Glomerular endothelial cell (primary cell): ENCODE data around the gene PPP1R9B. TPM values are rescaled to one million over a fixed set of nuclear protein-coding genes. Genes with fewer than 3 reads are reported as not detected.

ENCODE experiments used
- DNase-seq: peaks from one replicate; pipeline ENCODE4 v3.0.0-alpha.2; 2011; ENCODE audit warnings: low read depth, low spot score; ENCODE audit errors: extremely low read depth
- total RNA-seq: library from RNA; depleted of rRNA; stranded (reverse); fragments of >200 nt; gene quantifications from 2 replicates; pipeline ENCODE4 v1.2.3, GENCODE V29; 2015

The PPP1R9B gene
- total RNA-seq, 1 donor from 2014 or later = 56.6 TPM

DNA sequence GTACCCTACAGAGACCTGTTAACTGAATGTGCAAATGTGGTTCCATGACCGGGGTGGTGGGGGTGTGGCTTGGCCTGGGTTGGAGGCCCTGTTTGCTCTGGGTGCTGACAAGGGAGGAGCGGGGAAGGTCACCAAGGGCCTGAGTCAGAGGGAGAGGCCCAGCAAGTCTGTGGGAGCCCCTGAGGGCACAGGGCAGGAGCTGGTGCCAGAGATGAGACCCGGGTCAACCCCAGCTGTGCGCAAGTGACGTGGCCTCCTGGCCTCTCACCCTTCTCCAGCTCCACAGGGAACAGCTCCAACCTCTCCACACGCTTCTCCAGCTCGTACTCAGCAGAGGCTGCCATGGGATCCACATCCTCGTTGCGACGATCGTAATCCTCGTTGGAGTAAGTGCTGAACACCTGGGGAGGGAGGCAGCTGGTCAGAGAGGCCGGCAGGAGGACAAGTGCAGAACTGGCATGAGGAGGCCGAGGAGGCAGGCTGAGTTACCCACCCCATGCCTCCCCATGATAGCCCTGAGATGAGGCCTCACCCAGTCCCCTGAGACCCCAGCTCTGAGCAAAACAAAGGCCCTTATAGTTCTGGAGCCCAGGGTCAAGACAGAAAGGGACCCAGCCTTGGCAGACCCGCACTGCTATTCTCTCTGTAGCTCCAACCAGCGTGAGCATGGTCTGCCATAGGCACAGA, 5.5 kb downstream of the PPP1R9B start:
- no peak for DNase-seq

DNA sequence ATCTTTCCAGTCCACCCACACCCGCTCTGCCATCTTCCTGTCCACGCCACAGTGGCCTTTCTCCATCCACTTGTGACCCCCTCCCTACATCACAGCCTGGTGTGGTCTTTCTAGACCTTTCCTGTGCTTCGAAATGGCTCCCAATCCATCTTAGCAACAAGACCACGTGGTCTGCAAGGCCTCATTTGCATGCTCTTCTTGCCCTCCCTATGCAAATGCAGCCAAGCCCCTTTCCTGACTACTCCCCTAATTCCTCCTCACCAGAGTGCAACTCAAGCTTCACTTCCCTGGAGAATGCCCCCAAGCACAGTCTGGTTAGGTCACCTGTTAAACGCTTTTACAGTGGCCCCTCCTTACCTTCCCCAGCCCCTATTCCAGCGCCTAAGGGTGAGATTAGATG, 6.1 kb downstream of the PPP1R9B start:
- DNase-seq = no peak

DNA sequence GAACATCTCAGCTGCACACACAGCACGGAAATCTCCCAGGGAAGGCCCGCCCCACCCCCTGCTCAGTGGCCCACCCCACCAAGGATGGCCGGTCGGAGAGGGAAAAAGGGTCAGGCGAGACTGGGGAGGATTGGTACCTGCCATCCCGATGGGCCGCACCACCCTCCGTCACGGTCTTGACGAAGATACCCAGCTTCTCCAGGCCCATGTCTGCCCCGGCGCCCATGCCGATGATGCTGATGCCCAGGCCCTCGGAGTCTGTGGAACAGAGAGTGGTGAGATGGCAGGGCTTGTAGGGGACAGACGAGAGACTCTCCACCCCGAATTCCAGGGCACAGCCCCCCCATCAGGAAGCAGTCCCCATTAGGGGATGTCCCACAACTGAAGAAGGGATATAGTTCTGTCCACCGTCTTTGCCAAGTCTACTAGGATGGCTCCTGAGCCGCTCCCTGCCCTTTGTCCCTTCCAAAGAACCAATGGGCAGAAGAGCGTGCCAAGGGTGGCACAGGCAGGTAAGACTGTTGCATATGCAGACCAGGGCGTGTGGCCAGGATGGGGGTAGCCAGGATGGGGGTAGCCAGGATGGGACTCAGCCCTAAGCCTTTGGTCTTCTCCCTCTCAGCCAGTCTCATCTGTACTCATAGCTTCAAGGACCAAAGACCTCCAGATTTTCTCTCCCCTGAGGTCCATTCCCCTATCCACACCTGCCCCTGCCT, 6.9 kb downstream of the PPP1R9B start:
- no peak for DNase-seq

DNA sequence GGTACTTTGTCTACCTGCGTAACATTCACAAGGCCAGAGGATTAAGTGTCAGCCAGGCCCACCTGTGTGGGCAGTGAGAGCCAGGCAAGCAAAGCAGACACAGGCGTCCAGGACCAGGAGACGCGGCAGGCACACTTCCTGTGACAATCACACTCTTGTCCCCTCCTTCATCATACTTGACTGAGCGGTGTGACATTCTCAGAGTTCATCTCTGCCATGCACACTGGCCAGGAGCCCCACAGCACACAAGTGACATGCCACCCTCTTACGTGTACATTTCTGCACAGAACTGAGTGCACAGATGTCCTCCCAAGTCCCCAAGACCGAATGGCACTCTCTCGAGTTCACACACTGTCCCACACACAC, 8.7 kb downstream of the PPP1R9B start:
- no peak for DNase-seq

DNA sequence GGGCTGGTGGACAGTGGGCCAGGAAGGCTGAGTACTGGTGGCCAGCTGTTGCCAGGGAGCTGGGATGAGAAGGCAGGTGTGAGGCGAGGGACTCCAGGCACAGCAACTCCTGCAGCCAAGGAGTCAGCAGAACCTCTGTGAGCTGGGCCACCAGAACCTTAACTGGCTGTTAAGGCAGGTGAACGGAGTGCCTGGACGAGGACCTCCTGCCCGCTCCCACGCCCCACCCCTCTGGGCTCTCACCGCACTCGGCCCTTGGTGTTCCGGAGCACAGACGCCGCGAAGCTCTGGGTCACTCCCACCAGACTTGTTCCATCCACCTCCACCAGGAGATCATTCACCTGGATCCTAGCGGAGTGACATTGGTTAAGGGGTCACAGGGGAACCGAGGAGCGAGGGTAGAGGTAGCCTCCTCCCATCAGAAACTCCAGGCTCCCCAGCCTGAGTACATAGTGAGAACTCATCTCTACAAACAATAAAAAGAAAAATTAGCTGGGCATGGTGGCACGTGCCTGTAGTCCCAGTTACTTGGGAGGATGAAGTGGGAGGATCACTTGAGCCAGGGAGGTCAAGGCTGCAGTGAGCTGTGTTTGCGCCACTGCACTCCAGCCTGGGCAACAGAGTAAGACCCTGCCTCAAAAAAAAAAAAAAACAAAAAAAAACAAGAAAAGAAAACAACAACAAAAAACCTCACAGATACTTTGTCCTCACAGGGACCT, 9.3 kb downstream of the PPP1R9B start:
- no peak for DNase-seq

DNA sequence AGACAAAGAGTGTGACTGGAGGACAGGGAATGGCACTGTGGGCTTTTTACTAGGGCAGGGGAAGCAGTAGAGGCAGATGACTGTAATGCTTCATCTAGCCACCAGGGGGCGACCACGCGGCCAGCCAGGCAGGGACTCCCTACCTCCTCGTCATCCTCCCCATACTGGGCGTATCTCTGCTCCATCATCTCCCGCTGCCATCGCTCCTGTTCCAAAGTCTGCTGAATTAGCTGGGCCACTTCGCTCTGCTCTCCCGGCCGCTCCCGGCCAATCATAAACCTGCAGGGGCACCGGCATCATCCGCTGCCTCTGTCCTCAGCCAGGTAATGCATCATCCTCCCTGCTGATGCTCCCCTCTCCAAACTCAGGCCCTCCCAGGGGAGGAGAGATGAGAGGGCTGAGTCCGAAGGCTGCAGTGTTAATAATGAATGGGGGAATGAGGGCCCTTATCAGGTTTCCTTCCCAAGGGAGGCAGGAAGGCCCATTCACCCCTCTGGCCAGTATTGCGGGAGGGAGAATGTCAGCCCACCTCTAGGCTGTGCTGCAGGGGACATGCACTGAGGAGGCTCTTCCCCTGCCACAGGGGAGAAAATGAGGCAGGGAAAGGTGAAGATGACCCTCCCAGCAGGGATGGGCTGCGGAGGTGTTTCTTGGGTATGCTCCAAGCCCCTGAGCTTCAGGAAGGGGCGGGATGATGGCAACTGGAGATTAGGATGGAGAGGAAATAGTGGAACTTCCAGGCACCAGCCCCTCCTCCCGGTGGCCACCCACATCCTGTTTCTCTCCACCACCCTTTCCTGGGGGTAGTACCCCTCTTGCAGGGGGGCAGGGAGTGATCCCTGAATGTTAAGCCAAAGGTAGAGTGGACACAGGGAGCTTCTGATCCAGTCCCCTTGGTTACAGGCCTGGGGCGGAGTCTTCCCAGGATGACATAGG, 10.3 kb downstream of the PPP1R9B start:
- DNase-seq = no peak

DNA sequence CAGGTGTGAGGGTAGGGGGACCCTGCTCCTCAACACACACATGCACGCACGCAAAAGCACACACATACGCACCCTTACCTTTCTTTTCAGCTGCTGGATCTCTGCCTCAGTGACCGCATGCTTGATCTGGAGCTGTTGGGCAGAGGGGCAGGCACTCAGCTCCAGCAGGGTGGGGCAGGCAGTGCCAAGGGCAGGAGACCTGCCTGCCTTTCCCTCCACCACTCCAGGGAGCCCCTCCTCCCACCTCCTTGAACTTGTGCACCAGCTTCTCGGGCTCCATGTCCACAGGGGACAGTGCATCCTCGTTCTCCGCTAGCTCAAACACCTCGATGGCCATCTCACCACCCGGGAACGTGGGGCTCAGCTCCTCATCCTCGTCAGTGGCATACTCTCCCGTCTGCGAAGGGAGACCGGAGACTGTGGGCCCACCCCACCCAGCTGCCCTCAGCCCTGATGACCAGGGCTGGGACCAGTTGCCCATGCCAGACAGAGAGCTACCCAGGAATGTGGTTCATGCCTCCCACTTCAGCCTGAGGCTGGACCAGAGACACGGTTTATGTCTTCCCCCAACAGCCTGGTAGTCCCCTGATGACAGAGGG, 11.2 kb downstream of the PPP1R9B start:
- no peak for DNase-seq

DNA sequence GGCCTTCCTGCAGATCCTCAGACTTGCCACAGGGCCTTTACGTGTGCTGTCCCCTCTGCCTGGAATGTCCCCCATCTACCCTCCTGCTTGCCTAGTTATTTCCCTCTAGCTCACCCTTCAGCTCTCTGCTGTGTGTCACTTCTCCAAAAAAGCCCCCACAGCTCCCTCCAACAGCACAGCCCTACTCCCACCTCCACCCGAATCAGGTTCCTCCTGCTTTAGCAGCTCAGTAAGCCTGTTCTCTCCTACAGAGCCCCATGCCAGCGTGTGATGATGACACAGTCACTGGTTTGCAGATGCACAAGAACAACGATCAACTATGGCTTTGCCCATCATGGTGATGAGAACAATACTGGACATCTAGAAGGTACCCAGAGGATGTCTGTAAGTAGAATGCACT, 13.4 kb downstream of the PPP1R9B start:
- no peak for DNase-seq

DNA sequence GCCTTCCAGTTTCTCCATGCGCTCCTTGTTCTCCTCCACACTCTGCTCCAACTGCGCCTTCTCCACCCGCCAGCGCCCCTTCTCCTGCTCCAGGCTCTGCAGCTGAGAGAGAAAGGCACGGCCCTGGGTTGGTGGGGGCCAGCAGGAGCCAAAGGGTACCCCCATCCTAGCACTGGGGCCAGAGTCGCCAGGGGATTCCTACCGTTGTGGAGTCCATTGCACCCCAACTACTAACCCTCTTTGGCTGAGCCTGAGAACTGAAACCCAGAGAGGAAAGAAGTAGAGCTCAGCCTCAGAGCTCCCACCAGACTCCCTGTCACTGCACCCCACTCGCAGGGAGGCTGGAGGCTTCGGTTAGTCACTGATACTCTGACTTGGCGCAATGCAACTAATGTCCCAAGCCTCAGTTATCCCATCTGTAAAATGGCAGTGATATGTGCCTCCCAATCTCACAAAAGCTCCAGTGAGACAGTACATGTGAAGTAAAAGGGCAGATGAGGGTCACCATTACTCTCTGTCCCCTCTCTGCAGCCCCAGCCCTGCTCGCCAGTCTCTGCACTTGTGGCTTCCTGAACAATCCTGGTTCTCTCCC, 14.3 kb downstream of the PPP1R9B start:
- no peak for DNase-seq

DNA sequence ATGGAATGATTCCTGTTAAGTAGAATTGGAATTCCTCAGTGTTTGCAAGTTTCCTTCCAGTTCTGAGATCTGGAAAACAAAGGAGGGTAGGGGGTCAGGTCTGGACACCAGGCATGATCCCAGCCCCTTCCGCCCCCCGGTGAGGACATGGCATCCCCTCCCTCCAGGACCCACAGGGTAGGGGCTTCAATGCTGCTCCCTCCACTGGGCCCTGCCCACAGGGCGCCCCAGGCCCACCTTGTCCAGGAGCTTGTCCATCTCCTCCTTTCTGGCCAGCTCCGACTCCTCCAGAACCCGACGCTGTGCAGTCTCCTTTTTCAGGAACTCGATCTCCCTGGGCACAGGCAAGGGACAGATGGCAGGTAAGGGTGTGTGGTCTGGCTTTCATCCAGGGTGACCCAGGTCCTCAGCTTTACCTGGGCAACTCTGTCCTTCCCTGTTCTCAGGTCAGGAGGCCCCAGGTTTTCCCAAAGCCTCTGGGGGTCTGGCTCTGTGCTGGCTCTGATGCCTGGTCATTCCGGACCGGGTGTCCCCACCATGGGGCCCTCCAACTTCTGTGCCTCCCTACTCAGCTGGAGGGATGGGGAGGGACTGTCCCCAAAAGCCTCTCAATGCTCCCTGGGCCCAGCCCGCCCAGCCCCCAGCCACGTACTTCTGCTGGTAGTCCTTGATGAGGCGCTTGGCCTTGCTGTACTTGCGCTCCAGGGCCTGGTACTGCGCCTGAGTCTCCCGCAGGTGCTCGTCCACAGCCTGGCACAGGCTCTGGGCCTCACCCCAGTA, 15.0 kb downstream of the PPP1R9B start:
- DNase-seq = no peak

DNA sequence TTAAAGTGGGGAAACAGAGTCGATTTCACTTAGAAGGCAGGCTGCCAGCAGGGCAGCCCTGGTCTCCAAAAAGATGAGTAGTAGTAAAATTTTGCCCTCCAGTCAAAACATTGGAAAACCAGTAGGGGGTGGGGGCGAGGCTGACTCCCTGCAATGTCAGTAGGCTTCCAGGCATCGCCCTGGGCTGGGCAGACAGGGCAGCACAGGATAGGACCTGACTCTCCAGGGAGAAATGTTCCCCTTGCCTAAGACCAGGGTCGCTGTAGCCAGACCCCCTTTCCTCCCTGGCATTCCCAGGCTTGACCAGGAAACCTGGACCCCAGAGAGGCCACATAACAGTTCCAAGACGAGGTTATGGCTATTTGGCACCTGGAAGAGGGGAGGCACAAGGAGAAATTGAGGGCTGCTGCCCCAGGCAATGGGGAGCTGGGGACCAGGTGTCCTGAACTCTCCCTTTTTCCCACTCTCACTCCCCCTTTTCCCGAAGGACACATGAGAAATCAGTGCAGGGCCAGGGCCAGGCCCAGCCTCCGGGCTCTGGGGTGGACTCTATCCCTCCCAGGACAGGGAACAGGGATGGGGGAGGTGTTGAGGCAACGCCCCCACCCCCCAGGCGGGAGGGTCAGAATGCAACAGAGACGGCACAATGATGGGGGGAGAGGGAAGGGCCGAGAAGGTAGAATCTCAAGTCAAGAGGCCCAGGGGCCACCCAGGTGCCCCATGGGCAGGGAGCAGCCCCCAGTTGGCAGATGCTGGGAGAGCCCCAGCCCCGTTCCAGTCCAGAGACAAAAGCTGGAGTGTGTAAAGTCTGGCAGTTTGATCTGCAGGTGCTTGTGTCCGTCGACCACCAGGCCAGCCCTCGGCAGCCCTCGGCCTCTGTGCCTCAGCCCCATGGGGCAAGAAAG, 16.0 kb downstream of the PPP1R9B start:
- DNase-seq = no peak

DNA sequence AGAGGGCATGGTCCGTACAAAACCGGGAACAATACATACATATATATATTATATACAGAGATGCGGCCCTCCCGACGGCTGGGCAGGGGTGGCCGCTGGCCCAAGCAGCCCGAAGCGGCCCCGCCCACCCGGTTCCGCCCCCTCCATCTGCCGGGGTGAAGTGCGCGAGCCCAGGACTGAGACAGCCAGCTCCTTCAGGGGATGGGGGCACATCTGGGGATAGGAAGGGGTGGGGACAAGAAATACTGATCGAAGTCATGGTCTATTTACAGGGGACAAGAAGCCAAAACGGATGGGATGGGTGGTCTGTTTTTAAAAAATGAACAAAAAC, 16.7 kb downstream of the PPP1R9B start:
- no peak for DNase-seq

DNA sequence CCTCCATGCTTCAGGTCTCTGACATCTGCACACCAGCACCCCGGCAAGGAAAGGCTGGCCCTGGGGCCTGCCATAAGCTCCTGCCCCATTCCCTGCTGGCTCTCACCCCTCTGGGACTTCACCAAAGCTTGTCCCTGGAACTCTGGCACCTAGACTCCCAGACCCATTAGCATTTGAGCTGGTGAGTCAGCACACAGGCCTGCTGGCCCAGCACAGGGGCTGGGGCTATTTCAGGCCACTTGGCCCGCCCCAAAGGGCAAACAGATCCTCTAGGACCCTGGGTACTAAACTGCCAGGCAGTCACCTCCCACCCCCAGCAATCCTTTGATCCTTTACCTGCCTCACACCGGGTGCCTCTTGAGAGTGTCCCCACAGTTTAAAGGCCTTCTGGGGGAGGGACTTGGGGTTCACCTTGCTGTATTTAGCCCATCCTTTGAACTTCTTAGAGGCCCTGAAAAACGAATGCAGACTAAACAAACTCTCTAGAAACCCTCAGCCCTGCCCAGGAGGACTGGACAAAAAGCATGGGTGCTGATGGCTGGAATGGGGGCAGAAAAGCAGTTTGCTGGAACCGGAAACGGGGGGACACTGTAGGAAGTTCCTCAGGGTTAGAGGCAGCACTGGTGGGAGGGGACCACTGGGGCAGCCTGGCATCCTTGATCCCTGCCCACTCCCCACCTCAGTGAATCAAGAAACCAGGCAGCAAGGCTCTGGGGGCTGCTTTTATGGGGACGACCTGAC, 17.3 kb downstream of the PPP1R9B start:
- DNase-seq = no peak

DNA sequence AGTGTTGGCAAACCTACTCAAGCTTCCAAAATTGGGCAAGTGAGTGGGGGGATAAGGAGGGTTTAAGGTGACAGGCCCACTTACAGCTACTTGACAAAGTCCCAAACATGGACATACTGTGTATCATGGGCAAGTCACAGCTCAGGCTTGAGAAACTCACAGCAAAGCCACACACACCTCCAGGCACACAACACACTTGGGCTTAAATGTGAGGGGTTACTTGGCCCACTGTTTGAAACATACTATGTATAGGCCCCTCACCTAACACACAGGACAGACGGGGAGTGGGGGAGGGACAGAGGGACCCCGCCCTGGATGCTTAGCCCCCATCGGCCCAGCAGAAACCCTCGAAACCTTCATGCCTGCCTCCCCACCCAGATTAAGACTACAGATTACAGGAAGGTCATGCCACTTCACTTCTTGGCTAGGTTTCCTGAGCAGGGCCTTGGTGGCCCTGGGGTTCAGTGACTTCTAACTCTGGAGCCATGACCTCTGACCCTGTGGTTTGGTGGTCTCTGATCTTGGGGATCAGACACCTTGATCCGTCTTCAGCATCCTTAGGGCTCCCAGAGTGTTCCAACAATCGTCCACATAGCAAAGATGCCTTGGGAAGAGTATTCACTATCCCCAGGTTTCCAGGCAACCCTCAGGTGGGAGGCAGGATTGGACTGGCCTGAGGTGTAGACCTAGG, 18.2 kb downstream of the PPP1R9B start:
- no peak for DNase-seq

DNA sequence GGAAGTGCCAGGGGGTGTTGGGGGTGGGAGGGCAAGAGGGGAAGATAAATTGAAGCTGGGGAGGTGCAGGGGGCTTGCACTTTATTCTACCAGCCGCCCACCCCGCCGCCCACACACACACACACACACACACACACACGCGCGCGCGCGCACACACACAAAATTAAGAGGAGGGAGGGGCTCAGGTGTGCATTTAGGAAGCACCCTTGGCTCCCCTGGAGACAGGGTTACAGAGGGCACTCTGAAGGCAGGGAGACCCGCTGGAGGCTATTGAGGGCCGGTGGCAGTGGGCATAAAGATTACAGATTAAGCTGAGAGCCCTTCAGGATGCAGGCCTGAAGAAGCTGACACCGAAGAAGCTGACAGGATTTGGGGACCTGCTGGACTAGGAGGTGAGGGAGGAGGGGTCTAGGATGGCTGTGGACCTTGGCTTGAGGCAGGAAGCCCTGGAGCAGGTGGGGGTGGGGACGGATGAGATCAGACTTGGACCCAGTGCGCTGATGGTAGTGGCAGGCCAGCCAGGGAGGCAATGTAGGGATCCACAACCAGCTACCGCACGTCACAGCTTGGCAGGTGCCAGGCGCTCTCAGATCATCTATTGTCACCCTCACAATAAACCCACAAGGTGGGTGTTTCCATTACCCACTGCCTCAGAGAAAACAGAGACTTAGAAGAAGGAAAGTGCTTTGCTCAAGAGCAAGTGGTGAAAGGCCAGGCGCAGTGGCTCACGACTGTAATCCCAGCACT, 19.7 kb downstream of the PPP1R9B start:
- no peak for DNase-seq

DNA sequence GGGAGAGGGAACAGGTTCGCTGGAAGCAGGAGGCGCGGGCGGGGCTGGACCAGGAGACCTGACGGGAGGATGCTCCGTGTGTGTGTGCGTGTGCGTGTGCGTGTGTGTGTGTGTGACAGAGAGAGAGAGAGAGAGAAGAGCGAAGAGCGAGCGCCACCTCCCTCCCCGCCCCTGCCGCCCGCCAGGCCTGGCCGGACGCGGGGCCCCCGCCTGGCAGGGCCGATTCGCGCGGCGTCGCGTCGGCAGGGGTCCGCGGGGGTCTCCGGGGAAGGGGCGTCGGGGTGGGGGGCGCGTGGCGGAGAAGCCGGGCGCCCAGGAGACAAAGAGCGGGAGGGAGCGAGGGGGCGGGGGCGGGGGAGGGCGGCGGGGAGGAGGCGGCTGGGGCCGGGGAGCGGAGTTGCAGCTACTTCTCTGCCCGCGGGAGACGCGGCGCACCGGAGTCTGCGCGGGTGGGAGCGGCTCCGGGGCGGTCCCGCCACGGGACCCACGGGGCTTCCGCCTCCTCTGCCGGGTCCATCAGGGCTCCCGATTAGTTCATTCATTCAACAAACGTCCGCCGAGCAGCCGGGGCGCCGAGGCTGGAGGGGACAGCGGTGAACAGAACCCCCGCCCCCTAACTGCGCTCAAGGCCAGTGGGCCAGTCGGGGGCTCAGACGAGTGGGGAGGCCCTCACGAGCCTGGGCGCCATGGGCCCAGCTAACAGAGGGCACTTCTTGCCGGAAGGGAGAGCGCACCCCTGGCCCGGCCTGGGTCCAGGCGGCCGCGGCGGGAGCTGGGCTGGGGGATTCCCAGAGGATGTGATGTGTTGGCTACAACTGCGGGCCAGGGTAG, 20.5 kb downstream of the PPP1R9B start, which contains the start of gene SAMD14:
Gene SAMD14, minus strand, starts transcription at position 433 of the 831 bp plus-strand sequence. CDS start 5,201 bp downstream, outside the sequence.
- DNase-seq = no peak
